Measurements from ENCODE around the gene AIMP2. TPM values are rescaled to one million over a fixed set of nuclear protein-coding genes. Genes with fewer than 3 reads are reported as not detected.
"Not testable (repeated sequence)": the region's sequence is repeated elsewhere in the genome, so short reads cannot be mapped to it uniquely, and the experiment has no call there.

Gene AIMP2
- total RNA-seq, 1 experiment from 2014 or later, result 106 TPM

- Histone ChIP-seq H3K27me3 (ENCODE audit: low read length) (no peaks in the 10 kb centered on the region), H3K4me1 (ENCODE audit: low read length) (peaks cover 21% of the 10 kb centered on the region), H4K20me1 (ENCODE audit: insufficient read depth, low read depth, low read length) (peaks cover 7% of the 10 kb centered on the region; the same call in 1 of the 2 replicates), H3K9me3 (ENCODE audit: low read length) (no peaks in the 10 kb centered on the region), H3K79me2 (ENCODE audit: low read length) (peaks cover 48% of the 10 kb centered on the region), H3K4me3 (ENCODE audit: low read length) (peak overlapping the region; percentile 98), H3K4me2 (ENCODE audit: low read depth, low read length, poor library complexity, severe bottlenecking) (peak overlapping the region; percentile 83), H3K27ac (ENCODE audit: low read length) (no peak overlapping the region), H3K9ac (ENCODE audit: low read length) (peak overlapping the region; percentile 98), H2AFZ (ENCODE audit: low read length) (no peak overlapping the region), H3K9me2 (replicated peaks; ENCODE audit: insufficient read depth, low read length) (no peaks in the 10 kb centered on the region), H3K36me3 (ENCODE audit: insufficient read depth, low read length) (peaks cover 10% of the 10 kb centered on the region)
- no peak for DNase-seq
Observed at GRCh38 chr7:6057316-6058129, 48.5 kb downstream of the AIMP2 start.

GRCh38 chr7:6059941-6060340 lies 50.9 kb downstream of the AIMP2 start:
- not testable (repeated sequence) for H3K36me3 ChIP-seq (ENCODE audit: insufficient read depth, low read length); H3K27me3 ChIP-seq (ENCODE audit: low read length); H3K4me2 ChIP-seq (ENCODE audit: low read depth, low read length, poor library complexity, severe bottlenecking)

GRCh38 chr7:6071406-6071805 lies 62.3 kb downstream of the AIMP2 start:
- Histone ChIP-seq H3K4me2 (ENCODE audit: low read depth, low read length, poor library complexity, severe bottlenecking) (peak overlapping the region; percentile 39), H2AFZ (ENCODE audit: low read length) (0 out of 2 replicates have a peak overlapping the region, but pooled peaks have one; percentile 61), H3K27ac (ENCODE audit: low read length) (no peak overlapping the region), H3K36me3 (ENCODE audit: insufficient read depth, low read length) (no peaks in the 10 kb centered on the region), H4K20me1 (ENCODE audit: insufficient read depth, low read depth, low read length) (no peaks in the 10 kb centered on the region), H3K4me3 (ENCODE audit: low read length) (no peak overlapping the region), H3K9ac (ENCODE audit: low read length) (no peak overlapping the region), H3K79me2 (ENCODE audit: low read length) (no peaks in the 10 kb centered on the region), H3K4me1 (ENCODE audit: low read length) (peaks cover 9% of the 10 kb centered on the region), H3K9me3 (ENCODE audit: low read length) (no peaks in the 10 kb centered on the region), H3K9me2 (replicated peaks; ENCODE audit: insufficient read depth, low read length) (no peaks in the 10 kb centered on the region), H3K27me3 (ENCODE audit: low read length) (no peaks in the 10 kb centered on the region)
- DNase-seq, result peak; percentile 75

More at GRCh38 chr7:6059941-6060340, 50.9 kb downstream of the AIMP2 start:
- Histone ChIP-seq H3K79me2 (ENCODE audit: low read length) (peaks cover 38% of the 10 kb centered on the region), H3K4me1 (ENCODE audit: low read length) (peaks cover 21% of the 10 kb centered on the region)
- H4K20me1 ChIP-seq (ENCODE audit: insufficient read depth, low read depth, low read length); H3K4me3 ChIP-seq (ENCODE audit: low read length); H2AFZ ChIP-seq (ENCODE audit: low read length); H3K9me3 ChIP-seq (ENCODE audit: low read length); H3K9me2 ChIP-seq (replicated peaks; ENCODE audit: insufficient read depth, low read length); DNase-seq; H3K9ac ChIP-seq (ENCODE audit: low read length); H3K27ac ChIP-seq (ENCODE audit: low read length): not testable (repeated sequence)

Small RNA genes within 50 kb of the gene (small RNA-seq; reads per million reads assigned to genes)
- not detected for gene RF00019
- not detected for gene RNU6-218P
- gene SNORA80D, result 12.2 reads per million, percentile 93 among the genes with 10 or more reads in this experiment

Other genes starting within 250 kb of the AIMP2 start
- 30.1 and 38.6 TPM in 2 replicates for gene RNF216, start 227.6 kb upstream of the AIMP2 start, total RNA-seq (2014; rRNA removed; shearing (Covaris generic); ENCODE audit: low replicate concordance)
- not detected in 2 replicates for gene OCM, start 128.5 kb upstream of the AIMP2 start, total RNA-seq (2014; rRNA removed; shearing (Covaris generic); ENCODE audit: low replicate concordance)
- 52.1 and 61.2 TPM in 2 replicates for gene CCZ1, start 110.5 kb upstream of the AIMP2 start, total RNA-seq (2014; rRNA removed; shearing (Covaris generic); ENCODE audit: low replicate concordance)
- gene RSPH10B, start 38.6 kb upstream of the AIMP2 start, total RNA-seq (2014; rRNA removed; shearing (Covaris generic); ENCODE audit: low replicate concordance), result 3.4 TPM in 1 of 2 replicates, not detected in the other
- gene PMS2, start 223 bp upstream of the AIMP2 start, total RNA-seq (2014; rRNA removed; shearing (Covaris generic); ENCODE audit: low replicate concordance), result 30.3 and 32.0 TPM in 2 replicates
- gene ANKRD61, start 22.1 kb downstream of the AIMP2 start, total RNA-seq (2014; rRNA removed; shearing (Covaris generic); ENCODE audit: low replicate concordance), result 0.22 and 0.71 TPM in 2 replicates
- 258 and 273 TPM in 2 replicates for gene EIF2AK1, start 49.9 kb downstream of the AIMP2 start, total RNA-seq (2014; rRNA removed; shearing (Covaris generic); ENCODE audit: low replicate concordance)
- gene USP42, start 95.7 kb downstream of the AIMP2 start, total RNA-seq (2014; rRNA removed; shearing (Covaris generic); ENCODE audit: low replicate concordance), result 6.8 and 10.2 TPM in 2 replicates